Measurements from ENCODE around the gene VANGL2.

VANGL2 gene

GRCh38 chr1:160402001-160402795 lies 1.8 kb downstream of the VANGL2 start:
- no peak for ATAC-seq

GRCh38 chr1:160403244-160403643 lies 2.9 kb downstream of the VANGL2 start:
- TF ChIP-seq TSHZ2 (CRISPR knock-in tag; IDR thresholded peaks at IDR 0.05), result no peak
- no peak for TF ChIP-seq TCF4 (CRISPR knock-in tag; IDR thresholded peaks at IDR 0.05; ENCODE audit: borderline replicate concordance)
- TF ChIP-seq TOX (CRISPR knock-in tag; IDR thresholded peaks at IDR 0.05; ENCODE audit: borderline replicate concordance), result no peak
- no peak for TF ChIP-seq PATZ1 (CRISPR knock-in tag; IDR thresholded peaks at IDR 0.05; ENCODE audit: borderline replicate concordance)
- no peak for TF ChIP-seq OSR1 (CRISPR knock-in tag; IDR thresholded peaks at IDR 0.05)
- no peak for TF ChIP-seq ZFP3 (CRISPR knock-in tag; IDR thresholded peaks at IDR 0.05)
- TF ChIP-seq ARNTL (CRISPR knock-in tag; IDR thresholded peaks at IDR 0.05; ENCODE audit: borderline replicate concordance, low read depth), result no peak
- TF ChIP-seq ZNF70 (CRISPR knock-in tag; IDR thresholded peaks at IDR 0.05), result no peak
- ATAC-seq, result no peak

More at GRCh38 chr1:160402001-160402795, 1.8 kb downstream of the VANGL2 start:
- TF ChIP-seq SNAI2 (CRISPR knock-in tag; IDR thresholded peaks at IDR 0.05), result no peak
- no peak for TF ChIP-seq CREB5 (CRISPR knock-in tag; IDR thresholded peaks at IDR 0.05; ENCODE audit: low read depth)
- TF ChIP-seq ISL1 (CRISPR knock-in tag; IDR thresholded peaks at IDR 0.05), result no peak
- no peak for TF ChIP-seq GLIS3 (CRISPR knock-in tag; IDR thresholded peaks at IDR 0.05)
- no peak for TF ChIP-seq ZC3H10 (CRISPR knock-in tag; IDR thresholded peaks at IDR 0.05)
- TF ChIP-seq BACH2 (CRISPR knock-in tag; IDR thresholded peaks at IDR 0.05; ENCODE audit: borderline replicate concordance), result no peak
- no peak for TF ChIP-seq ZNF70 (CRISPR knock-in tag; IDR thresholded peaks at IDR 0.05)

- no peak for ATAC-seq
- TF ChIP-seq TOX (CRISPR knock-in tag; IDR thresholded peaks at IDR 0.05; ENCODE audit: borderline replicate concordance), result no peak
- no peak for TF ChIP-seq POU6F1 (CRISPR knock-in tag; IDR thresholded peaks at IDR 0.05; ENCODE audit: borderline replicate concordance, low read depth)
- TF ChIP-seq ZNF70 (CRISPR knock-in tag; IDR thresholded peaks at IDR 0.05), result no peak
- no peak for TF ChIP-seq ESRRG (CRISPR knock-in tag; IDR thresholded peaks at IDR 0.05)
- TF ChIP-seq CSDC2 (CRISPR knock-in tag; IDR thresholded peaks at IDR 0.05), result no peak
- no peak for TF ChIP-seq PATZ1 (CRISPR knock-in tag; IDR thresholded peaks at IDR 0.05; ENCODE audit: borderline replicate concordance)
- no peak for TF ChIP-seq CREB5 (CRISPR knock-in tag; IDR thresholded peaks at IDR 0.05; ENCODE audit: low read depth)
- no peak for TF ChIP-seq GLIS3 (CRISPR knock-in tag; IDR thresholded peaks at IDR 0.05)
- TF ChIP-seq ZC3H10 (CRISPR knock-in tag; IDR thresholded peaks at IDR 0.05), result no peak
- no peak for TF ChIP-seq OSR1 (CRISPR knock-in tag; IDR thresholded peaks at IDR 0.05)
Observed at GRCh38 chr1:160404094-160404493, 3.7 kb downstream of the VANGL2 start.

All from SK-N-SH treated with all-trans-retinoic acid at 6 μM for 48 hours (cell line).